Neuronal stem cell (in vitro differentiated cells): Measurements from ENCODE around the gene CTNNBL1.

Experiments
- DNase-seq: peaks from one replicate; pipeline ENCODE4 v3.0.0-alpha.2; 2013; ENCODE audit warnings: low spot score
- H2AFZ ChIP-seq: one replicate; pipeline ENCODE4 v1.6.1; 2013; ENCODE audit warnings: mild to moderate bottlenecking, low read length, inconsistent platforms
- H2AK5ac ChIP-seq: 2 replicates; pipeline ENCODE4 v1.6.1; 2013; ENCODE audit warnings: low read depth, mild to moderate bottlenecking, inconsistent platforms, low read length, moderate library complexity, mixed read lengths
- H2BK120ac ChIP-seq: 2 replicates; pipeline ENCODE4 v1.6.1; 2013; ENCODE audit warnings: low read depth, mild to moderate bottlenecking, inconsistent platforms, low read length, moderate library complexity, mixed read lengths
- H2BK12ac ChIP-seq: one replicate; pipeline ENCODE4 v1.6.1; 2013; ENCODE audit warnings: low read length, inconsistent platforms
- H2BK15ac ChIP-seq: 2 replicates; pipeline ENCODE4 v1.6.1; 2013; ENCODE audit warnings: mild to moderate bottlenecking, low read length, inconsistent platforms, mixed read lengths
- H2BK5ac ChIP-seq: one replicate; pipeline ENCODE4 v1.6.1; 2013; ENCODE audit warnings: inconsistent platforms, mild to moderate bottlenecking, low read length, moderate library complexity
- H3K14ac ChIP-seq: one replicate; pipeline ENCODE4 v1.6.1; 2013; ENCODE audit warnings: low read length, inconsistent platforms
- H3K18ac ChIP-seq: 2 replicates; pipeline ENCODE4 v1.6.1; 2013; ENCODE audit warnings: low read length, inconsistent platforms
- H3K23ac ChIP-seq: 2 replicates; pipeline ENCODE4 v1.6.1; 2013; ENCODE audit warnings: low read depth, mild to moderate bottlenecking, mixed read lengths, low read length, inconsistent platforms; ENCODE audit not compliant: poor library complexity
- H3K27ac ChIP-seq: replicated peaks from 3 replicates; pipeline ENCODE4 v1.5.1; 2013; ENCODE audit warnings: low read length, inconsistent platforms
- H3K27me3 ChIP-seq, 3 experiments: 2 replicates each; pipeline ENCODE4 v1.6.1; 2013; ENCODE audit warnings: low read length in 3 of 3, mild to moderate bottlenecking in 2 of 3, inconsistent platforms in 1 of 3, low read depth in 1 of 3, mixed read lengths in 1 of 3, moderate library complexity in 1 of 3; ENCODE audit not compliant: control insufficient read depth in 3 of 3, insufficient read depth in 3 of 3
- H3K36me3 ChIP-seq, 2 donors: replicated peaks in 1 of 2; 2 replicates each; pipeline ENCODE4 v1.6.1; 2013; ENCODE audit warnings: low read length in 2 of 2; ENCODE audit not compliant: control insufficient read depth in 2 of 2, insufficient read depth in 2 of 2
- H3K4ac ChIP-seq: 2 replicates; pipeline ENCODE4 v1.6.1; 2013; ENCODE audit warnings: inconsistent platforms, mild to moderate bottlenecking, low read length, moderate library complexity
- H3K4me1 ChIP-seq, 2 donors: 1 replicate in 1 of 2; 2 replicates in 1 of 2; pipeline ENCODE4 v1.6.1; 2013; ENCODE audit warnings: low read length in 2 of 2, low read depth in 1 of 2; ENCODE audit not compliant: control insufficient read depth in 2 of 2, insufficient read depth in 1 of 2
- H3K4me2 ChIP-seq: one replicate; pipeline ENCODE4 v1.6.1; 2013; ENCODE audit warnings: mild to moderate bottlenecking, low read length, inconsistent platforms; ENCODE audit not compliant: insufficient read depth, poor library complexity, severe bottlenecking
- H3K4me3 ChIP-seq, 2 donors: 2 replicates each; pipeline ENCODE4 v1.5.1; 2013; ENCODE audit warnings: low read length in 2 of 2, mild to moderate bottlenecking in 2 of 2, inconsistent platforms in 1 of 2, moderate library complexity in 1 of 2
- H3K79me1 ChIP-seq: one replicate; pipeline ENCODE4 v1.6.1; 2013; ENCODE audit warnings: low read depth, mild to moderate bottlenecking, inconsistent platforms, low read length, moderate library complexity
- H3K9ac ChIP-seq: one replicate; pipeline ENCODE4 v1.6.1; 2013; ENCODE audit warnings: mild to moderate bottlenecking, low read depth, low read length, inconsistent platforms; ENCODE audit not compliant: poor library complexity
- H3K9me3 ChIP-seq, 2 donors: replicated peaks in 1 of 2; 2 replicates each; pipeline versions ENCODE3 to v1.6.1; 2013; ENCODE audit warnings: low read length in 2 of 2, mild to moderate bottlenecking in 2 of 2, inconsistent platforms in 1 of 2, low read depth in 1 of 2, mixed read lengths in 1 of 2, moderate library complexity in 1 of 2; ENCODE audit not compliant: control insufficient read depth in 2 of 2, insufficient read depth in 1 of 2
- H4K8ac ChIP-seq: one replicate; pipeline ENCODE4 v1.6.1; 2013; ENCODE audit warnings: low read depth, mild to moderate bottlenecking, inconsistent platforms, low read length, moderate library complexity
- H4K91ac ChIP-seq: one replicate; pipeline ENCODE4 v1.6.1; 2013; ENCODE audit warnings: low read length, low read depth, mild to moderate bottlenecking, inconsistent platforms; ENCODE audit not compliant: poor library complexity
- WGBS, 2 donors: extraction: QIAGEN DNeasy Blood & Tissue Kit; methylation state at CpG; one replicate each; pipeline ENCODE4 v1.1.7; 2013; ENCODE audit warnings: missing lambda C conversion rate in 2 of 2, mixed read lengths in 1 of 2; ENCODE audit not compliant: insufficient read length in 2 of 2, insufficient replicate concordance in 1 of 2; ENCODE audit errors: extremely low coverage in 2 of 2; 5-methylcytosine and 5-hydroxymethylcytosine counted together

Gene CTNNBL1

GRCh38 chr20:37878835-37879599 lies 185.2 kb downstream of the CTNNBL1 start:
- Histone ChIP-seq H3K27ac (no peak overlapping the region), H2BK12ac (no peak overlapping the region), H3K23ac (no peak overlapping the region), H4K91ac (no peak overlapping the region), H2BK120ac (no peak overlapping the region), H3K4me1 (peaks cover 0 to 4% of the 10 kb centered on the region in 2 donors), H2AFZ (no peak overlapping the region), H3K4me3 (no peak overlapping the region), H3K9ac (no peak overlapping the region), H4K8ac (no peak overlapping the region), H3K27me3 (no peaks in the 10 kb centered on the region), H3K79me1 (no peaks in the 10 kb centered on the region), H2BK15ac (no peak overlapping the region), H2AK5ac (no peak overlapping the region), H3K14ac (no peak overlapping the region), H3K36me3 (peaks cover 3 to 4% of the 10 kb centered on the region in 2 donors), H3K4ac (no peak overlapping the region), H3K18ac (no peak overlapping the region), H2BK5ac (no peak overlapping the region), H3K9me3 (no peaks in the 10 kb centered on the region), H3K4me2 (no peak overlapping the region)
- no CpG with 5 or more reads among the region's 12 CpGs for WGBS, 2 donors
- no peak for DNase-seq

DNA sequence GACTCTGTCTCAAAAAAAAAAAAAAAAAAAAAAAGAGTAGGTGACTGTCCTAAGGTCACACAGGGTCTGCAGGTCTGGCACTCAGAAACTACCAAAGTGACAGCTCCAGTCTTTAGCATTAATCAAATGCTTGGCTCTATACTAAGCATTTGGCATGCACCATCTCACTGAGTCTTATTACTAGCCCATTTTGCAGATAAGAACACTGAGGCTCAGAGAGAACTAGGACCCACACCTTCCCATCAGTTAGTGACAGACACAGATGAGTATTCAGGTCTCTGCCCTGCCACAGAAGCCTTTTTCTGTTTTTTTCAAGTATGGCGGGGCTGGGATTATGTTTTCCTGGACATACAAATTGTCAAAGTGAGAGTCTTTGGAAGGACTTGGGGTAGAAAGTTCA lies 186.0 kb downstream of the CTNNBL1 start:
- no peak overlapping the region for H2BK15ac ChIP-seq
- H3K4ac ChIP-seq, result no peak overlapping the region
- no peak overlapping the region for H3K14ac ChIP-seq
- H3K4me2 ChIP-seq, result no peak overlapping the region
- H2BK5ac ChIP-seq, result no peak overlapping the region
- H3K27ac ChIP-seq, result no peak overlapping the region
- no peak overlapping the region for H2AFZ ChIP-seq
- no peak overlapping the region for H3K4me3 ChIP-seq
- no peak for DNase-seq
- no peak overlapping the region for H4K91ac ChIP-seq
- H4K8ac ChIP-seq, result no peak overlapping the region
- no peak overlapping the region for H2AK5ac ChIP-seq
- no peak overlapping the region for H2BK12ac ChIP-seq
- no CpG with 5 or more reads among the region's 1 CpG for WGBS, 2 donors
- no peak overlapping the region for H2BK120ac ChIP-seq
- no peak overlapping the region for H3K9ac ChIP-seq
- no peaks in the 10 kb centered on the region for H3K36me3 ChIP-seq
- peaks cover 0 to 4% of the 10 kb centered on the region in 2 donors for H3K4me1 ChIP-seq
- no peaks in the 10 kb centered on the region for H3K27me3 ChIP-seq
- no peaks in the 10 kb centered on the region for H3K79me1 ChIP-seq
- H3K9me3 ChIP-seq, result no peaks in the 10 kb centered on the region
- H3K18ac ChIP-seq, result no peak overlapping the region
- H3K23ac ChIP-seq, result no peak overlapping the region

GRCh38 chr20:37880726-37881591 lies 187.1 kb downstream of the CTNNBL1 start:
- peaks cover 0 to 5% of the 10 kb centered on the region in 2 donors for H3K4me1 ChIP-seq
- no peak for DNase-seq

More at GRCh38 chr20:37880726-37881591, 187.1 kb downstream of the CTNNBL1 start:
- Histone ChIP-seq H2AFZ (peak overlapping the region; percentile 51), H2BK15ac (no peak overlapping the region), H4K8ac (no peak overlapping the region), H2BK5ac (no peak overlapping the region), H3K9ac (no peak overlapping the region), H3K27me3 (no peaks in the 10 kb centered on the region), H4K91ac (no peak overlapping the region), H3K18ac (peak overlapping the region; percentile 51), H2AK5ac (peak overlapping the region; percentile 37), H3K4me3 (no peak overlapping the region), H2BK120ac (no peak overlapping the region), H3K14ac (peak overlapping the region; percentile 26), H2BK12ac (no peak overlapping the region), H3K23ac (no peak overlapping the region), H3K79me1 (no peaks in the 10 kb centered on the region), H3K27ac (no peak overlapping the region), H3K36me3 (no peaks in the 10 kb centered on the region), H3K4ac (no peak overlapping the region), H3K9me3 (no peaks in the 10 kb centered on the region), H3K4me2 (no peak overlapping the region)
- no CpG with 5 or more reads among the region's 18 CpGs for WGBS, 2 donors
